Measurements from ENCODE around the gene TAF1C.

TAF1C gene

DNA sequence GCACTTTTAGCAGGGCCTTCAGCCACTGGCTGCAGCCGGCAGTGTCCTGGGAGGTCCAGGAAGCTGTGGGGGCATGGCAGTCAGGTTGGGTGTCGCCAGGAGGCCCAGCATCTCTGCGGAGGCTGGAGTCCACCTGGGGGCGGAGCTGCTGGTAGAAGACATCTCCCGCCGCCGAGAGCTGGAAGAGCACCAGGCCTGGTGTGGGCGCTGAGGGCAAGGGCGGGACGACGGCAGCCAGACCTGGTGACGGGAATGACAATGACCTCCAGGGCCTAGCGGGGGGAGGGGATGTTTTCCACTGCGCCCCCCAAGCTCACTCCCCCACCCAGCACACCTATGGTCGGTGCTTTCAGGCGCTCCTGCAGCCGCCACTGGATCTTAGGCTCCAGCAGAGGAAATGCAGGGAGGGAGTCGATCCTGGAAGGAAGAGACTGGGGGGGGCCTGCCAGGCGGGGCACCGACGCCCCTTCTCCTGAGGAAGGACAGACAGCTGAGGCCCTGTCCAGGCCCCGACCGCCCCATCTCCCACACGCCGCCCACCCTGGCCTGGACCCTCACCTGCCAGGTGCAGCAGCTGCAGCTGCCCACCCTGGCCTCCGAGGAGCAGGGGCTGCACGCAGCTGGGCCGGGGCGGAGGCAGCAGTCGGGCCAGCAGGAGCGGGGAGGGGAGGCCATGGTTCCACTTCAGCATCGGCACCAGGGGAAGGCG lies 7.1 kb downstream of the TAF1C start:
- H3K4me3 ChIP-seq (ENCODE audit: control insufficient read depth, low read depth, low read length) = no peak overlapping the region
- DNase-seq (ENCODE audit: low read depth) = no peak
- TF ChIP-seq, protein P1, sequence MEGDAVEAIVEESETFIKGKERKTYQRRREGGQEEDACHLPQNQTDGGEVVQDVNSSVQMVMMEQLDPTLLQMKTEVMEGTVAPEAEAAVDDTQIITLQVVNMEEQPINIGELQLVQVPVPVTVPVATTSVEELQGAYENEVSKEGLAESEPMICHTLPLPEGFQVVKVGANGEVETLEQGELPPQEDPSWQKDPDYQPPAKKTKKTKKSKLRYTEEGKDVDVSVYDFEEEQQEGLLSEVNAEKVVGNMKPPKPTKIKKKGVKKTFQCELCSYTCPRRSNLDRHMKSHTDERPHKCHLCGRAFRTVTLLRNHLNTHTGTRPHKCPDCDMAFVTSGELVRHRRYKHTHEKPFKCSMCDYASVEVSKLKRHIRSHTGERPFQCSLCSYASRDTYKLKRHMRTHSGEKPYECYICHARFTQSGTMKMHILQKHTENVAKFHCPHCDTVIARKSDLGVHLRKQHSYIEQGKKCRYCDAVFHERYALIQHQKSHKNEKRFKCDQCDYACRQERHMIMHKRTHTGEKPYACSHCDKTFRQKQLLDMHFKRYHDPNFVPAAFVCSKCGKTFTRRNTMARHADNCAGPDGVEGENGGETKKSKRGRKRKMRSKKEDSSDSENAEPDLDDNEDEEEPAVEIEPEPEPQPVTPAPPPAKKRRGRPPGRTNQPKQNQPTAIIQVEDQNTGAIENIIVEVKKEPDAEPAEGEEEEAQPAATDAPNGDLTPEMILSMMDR (conservative IDR thresholded peaks at IDR 0.05; ENCODE audit: control insufficient read depth, insufficient read depth, low read depth, low read length) = no peak

DNA sequence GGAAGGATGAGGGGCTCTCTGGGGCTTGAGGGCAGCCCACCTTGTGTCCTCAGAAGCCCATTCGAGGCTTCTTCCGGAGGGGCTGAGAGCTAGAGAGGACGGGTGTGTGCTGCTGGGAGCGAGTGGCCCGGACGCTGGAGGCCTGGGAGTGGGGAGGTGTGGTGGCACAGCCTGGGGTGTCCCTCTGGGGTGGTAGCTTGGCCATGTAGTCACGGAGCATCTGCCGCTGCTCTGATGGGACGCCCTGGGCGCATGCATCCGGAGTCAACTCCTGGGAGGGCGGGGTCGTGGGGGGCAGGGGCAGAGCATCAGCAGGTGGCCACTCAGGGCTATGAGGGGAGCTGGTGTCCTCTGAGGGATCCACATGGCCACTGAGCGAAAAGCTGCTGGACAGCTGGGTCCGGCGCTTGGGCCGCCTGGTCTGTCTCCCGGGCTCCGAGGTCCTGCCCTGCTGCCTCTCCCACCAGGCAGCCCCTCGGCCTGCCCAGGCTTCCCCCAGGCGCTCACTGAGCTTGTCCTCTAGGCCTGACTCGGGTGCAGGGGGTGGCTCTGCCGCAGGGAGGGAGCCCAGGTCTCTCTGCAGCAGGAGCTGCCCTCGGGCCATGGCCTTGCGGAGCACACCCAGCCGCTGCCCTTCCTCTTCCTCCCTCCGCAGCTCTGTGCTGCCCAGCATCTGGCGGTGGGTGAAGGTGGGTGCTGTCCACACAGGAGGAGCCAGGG lies 7.8 kb downstream of the TAF1C start:
- H3K4me3 ChIP-seq (ENCODE audit: control insufficient read depth, low read depth, low read length) = no peak overlapping the region
- DNase-seq (ENCODE audit: low read depth) = no peak
- TF ChIP-seq, protein P1 (conservative IDR thresholded peaks at IDR 0.05; ENCODE audit: control insufficient read depth, insufficient read depth, low read depth, low read length) = no peak

DNA sequence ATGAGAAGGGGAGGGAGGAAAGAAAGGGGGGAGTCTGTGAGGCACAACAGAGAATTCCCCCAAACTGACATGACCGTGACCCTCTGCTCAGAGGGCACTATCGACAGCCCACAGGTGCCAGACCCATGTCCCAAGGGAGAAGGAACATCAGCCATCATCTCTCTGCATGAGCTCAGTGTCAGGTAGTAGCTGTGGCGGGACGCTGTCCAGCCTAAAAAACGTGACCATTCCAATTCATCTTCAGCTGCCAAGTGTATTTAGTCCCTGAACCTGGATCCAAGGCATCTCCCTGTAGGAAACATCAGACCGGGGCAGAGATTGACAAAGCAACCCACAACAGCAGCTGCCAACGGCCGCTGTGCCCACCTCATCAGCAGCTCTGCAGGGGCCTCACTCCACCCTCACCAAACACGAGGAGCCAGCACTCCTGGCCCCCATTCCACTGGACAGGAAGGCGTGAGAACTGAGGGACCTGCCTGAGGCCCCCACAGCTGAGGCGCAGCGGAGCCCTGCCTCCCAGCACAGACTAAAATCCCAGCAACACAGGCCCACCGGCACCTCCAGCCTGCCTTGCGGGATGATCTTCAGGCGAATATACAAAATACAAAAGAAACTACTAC lies 8.6 kb downstream of the TAF1C start:
- TF ChIP-seq, protein P1 (conservative IDR thresholded peaks at IDR 0.05; ENCODE audit: control insufficient read depth, insufficient read depth, low read depth, low read length) = no peak

DNA sequence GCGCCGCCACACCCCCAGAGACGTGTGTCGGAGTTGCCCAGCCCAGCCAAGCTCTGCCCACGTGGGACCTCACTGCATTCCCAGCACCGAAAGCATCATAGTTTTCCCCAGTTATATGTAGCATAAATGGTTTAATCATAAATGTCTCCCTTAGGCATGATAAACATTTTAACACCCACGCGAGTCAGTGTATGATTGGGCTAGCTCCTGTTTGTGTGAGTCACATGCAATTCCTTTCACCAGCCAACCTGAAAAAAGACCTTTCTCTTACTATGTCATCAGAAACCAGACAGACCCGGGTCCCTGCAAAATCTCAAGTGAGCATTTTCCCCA lies 9.2 kb downstream of the TAF1C start:
- peak; percentile 61 for DNase-seq (ENCODE audit: low read depth)

More for the DNA sequence above, 8.6 kb downstream of the TAF1C start:
- no peak overlapping the region for H3K4me3 ChIP-seq (ENCODE audit: control insufficient read depth, low read depth, low read length)
- no peak for DNase-seq (ENCODE audit: low read depth)

DNA sequence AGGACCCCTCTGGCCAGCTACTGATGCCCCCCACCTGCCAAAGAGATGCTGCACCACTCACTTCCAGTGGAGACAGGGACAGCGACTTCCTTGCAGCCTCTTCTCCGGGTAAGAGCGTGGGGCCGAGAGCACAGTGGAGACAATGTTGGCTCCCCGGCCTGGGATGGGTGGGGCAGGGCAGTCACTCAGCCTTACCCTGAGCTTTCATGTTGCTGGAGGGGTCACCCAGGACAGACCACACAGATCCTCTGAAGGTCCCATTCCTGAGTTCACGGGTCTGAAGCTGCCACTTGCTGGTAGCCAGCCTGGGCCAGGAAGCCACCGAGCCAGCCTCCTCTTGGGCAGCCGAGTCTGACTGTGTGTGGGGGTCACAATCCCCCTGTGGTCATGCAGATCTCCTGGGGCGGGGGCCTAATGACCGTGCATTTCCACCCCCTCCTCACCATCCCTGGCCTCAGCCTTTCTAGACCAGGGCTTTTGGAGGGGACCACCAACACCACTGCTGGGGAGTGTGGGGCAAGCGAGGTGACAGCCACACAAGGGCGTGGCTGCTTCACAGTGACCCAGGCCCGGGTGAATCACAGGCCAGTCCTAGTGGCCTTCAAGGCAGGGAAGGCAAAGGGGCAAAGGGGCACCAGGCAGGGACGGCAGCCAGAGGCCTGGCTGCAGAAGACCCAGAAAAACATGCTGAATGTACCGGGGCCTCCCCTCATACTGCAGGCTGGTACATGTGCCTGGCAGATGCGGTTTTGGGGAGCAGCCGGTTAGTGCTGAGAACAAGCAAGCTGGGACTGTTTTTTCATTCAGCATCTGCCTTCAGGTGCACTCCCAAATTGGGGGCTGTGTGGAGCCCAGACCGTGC lies 10.4 kb downstream of the TAF1C start:
- DNase-seq (ENCODE audit: low read depth) = no peak

More for the DNA sequence above, 9.2 kb downstream of the TAF1C start:
- TF ChIP-seq, protein P1 (conservative IDR thresholded peaks at IDR 0.05; ENCODE audit: control insufficient read depth, insufficient read depth, low read depth, low read length) = no peak
- no peak overlapping the region for H3K4me3 ChIP-seq (ENCODE audit: control insufficient read depth, low read depth, low read length)

More for the DNA sequence above, 10.4 kb downstream of the TAF1C start:
- H3K4me3 ChIP-seq (ENCODE audit: control insufficient read depth, low read depth, low read length) = no peak overlapping the region
- TF ChIP-seq, protein P1 (conservative IDR thresholded peaks at IDR 0.05; ENCODE audit: control insufficient read depth, insufficient read depth, low read depth, low read length) = no peak
